GM18858 (cell line): ENCODE results near the gene TPCN2.
"Not testable (repeated sequence)": the region's sequence is repeated elsewhere in the genome, so short reads cannot be mapped to it uniquely, and the experiment has no call there.

Source experiments
- ATAC-seq: cut with Tn5 transposase; IDR thresholded peaks from one replicate; pipeline ENCODE4 v1.9.1; 2021; ENCODE audit not compliant: unreplicated experiment

Gene TPCN2

DNA sequence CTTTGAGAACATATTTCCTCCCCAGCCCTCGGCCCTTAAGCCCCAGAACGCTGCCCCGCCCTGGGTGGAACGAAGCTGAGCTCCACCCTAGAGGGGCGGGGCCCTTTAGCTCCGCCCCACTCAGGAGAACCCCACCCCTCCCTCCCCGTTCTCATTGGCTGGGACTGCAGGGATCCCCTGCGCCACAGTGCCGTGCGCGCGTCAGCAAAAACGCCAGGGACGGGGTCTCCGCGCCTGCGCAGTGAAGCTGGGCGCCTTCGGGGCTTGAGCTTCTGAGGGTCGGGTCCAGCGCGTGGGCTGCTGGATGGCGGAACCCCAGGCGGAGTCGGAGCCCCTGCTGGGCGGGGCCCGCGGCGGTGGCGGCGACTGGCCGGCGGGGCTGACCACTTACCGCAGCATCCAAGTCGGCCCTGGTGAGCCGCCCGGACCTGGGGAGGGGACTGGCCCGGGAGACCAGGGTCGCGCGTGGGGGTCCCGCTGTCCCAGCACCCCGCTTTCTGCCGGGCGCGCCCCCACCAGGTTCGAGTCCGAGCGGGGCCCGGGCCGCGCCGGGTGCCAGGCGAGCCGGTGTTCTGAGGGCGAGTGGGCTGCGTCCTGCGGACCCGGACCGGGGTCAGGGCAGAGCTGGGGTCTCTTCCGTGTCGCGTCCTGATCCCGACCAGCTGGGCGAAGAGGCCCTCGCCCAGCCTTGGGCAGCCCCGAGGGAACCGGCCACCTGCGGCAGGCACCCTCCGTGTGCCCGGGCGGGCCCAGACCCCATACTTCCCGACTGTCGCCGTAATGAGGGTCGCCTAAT is at the start of gene TPCN2:
TSS of gene TPCN2 (plus strand) at position 239 of the 796 bp plus-strand sequence. CDS start at position 305, 66 bp downstream.
- ATAC-seq = peak; percentile 68

DNA sequence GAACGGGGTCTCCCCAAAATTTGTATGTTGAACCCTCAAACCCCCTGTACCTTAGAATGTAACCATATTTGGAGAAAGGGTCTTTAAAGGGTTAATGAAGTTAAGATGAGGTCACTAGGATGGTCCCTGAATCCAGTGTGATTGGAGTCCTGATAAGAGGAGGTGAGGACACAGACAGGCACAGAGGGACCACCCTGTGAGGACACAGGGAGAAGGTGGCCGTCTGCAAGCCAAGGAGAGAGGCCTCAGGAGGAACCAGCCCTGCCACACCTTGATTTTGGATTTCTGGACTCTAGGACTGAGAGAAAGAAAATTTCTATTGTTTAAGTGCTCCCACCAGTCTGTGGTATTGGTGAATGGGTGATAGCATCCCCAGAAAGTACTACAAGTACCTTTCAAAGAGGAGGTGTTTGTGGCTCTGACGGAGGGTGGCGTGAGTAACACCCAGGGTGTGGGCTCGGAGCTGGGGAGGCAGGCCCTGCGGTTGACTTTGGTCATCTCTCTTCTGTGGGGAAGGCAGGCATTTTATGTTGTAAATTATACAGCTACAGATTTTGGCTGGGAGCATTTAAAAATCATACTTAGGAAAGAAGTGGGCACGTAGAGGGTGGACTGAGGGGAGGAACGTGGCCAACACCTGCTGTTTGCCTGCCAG is 49.5 kb upstream of the TPCN2 start:
- ATAC-seq = no peak

DNA sequence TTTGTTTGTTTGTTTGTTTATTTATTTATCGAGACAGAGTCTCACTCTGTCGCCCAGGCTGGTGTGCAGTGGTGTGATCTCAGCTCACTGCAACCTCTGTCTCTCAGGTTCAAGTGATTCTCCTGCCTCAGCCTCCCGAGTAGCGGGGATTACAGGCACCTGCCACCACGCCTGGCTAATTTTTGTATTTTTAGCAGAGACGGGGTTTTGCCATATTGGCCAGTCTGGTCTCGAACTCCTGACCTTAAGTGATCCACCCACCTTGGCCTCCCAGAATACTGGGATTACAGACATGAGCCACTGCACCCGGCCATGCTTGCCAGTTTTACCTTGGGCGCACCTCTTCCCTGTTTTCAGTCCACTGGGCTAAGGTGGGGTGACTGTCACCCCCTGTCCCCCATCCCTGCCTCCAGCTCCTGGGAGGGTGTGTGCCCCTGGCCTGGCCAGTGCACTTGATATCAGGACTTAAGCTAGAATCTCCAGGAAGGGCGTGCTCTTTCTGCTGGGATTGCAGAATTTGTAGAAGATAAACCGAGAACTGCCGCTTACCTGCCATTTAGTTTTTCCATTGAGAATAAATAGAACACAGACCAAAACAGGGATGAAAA is 48.9 kb upstream of the TPCN2 start:
- not testable (repeated sequence) for ATAC-seq

DNA sequence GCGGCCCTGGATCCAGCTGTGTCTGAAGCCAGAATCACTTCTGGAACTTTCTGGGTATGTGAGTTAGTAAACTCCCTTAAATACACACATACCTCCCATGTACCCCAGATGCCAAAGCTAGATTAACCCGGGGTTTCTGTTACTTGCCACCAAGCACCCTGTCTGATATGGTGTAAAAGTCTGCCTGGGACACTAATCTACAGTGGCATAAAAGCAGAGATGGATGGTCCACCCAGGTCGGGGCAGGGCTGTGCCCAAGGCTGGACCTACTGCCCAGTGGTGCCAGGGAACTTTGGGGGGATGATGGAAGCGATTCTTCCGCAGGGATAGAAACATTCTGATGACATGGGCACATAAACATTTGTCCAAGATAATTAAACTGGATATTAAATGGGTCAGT is 48.3 kb upstream of the TPCN2 start:
- ATAC-seq = no peak

DNA sequence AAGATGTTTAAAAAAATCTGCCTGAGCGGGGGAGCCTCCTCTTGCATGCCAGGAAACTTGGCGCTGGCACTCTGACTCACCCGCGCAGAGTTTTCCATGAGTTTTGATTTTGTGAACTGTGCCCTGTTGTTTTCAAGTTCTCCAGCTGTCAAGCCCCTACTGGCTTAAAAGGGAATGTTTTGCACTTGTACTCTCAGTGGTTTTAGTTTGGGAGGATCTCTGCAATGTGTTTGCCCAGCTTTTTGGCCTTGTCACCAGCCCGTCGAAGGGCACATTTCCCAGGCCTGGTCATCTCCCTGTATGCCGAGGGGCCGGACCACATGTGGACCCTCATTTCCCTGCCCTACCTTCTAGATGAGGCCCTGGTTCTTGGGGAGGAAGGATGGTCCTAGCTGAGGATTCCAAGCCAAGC is 47.9 kb upstream of the TPCN2 start:
- no peak for ATAC-seq

DNA sequence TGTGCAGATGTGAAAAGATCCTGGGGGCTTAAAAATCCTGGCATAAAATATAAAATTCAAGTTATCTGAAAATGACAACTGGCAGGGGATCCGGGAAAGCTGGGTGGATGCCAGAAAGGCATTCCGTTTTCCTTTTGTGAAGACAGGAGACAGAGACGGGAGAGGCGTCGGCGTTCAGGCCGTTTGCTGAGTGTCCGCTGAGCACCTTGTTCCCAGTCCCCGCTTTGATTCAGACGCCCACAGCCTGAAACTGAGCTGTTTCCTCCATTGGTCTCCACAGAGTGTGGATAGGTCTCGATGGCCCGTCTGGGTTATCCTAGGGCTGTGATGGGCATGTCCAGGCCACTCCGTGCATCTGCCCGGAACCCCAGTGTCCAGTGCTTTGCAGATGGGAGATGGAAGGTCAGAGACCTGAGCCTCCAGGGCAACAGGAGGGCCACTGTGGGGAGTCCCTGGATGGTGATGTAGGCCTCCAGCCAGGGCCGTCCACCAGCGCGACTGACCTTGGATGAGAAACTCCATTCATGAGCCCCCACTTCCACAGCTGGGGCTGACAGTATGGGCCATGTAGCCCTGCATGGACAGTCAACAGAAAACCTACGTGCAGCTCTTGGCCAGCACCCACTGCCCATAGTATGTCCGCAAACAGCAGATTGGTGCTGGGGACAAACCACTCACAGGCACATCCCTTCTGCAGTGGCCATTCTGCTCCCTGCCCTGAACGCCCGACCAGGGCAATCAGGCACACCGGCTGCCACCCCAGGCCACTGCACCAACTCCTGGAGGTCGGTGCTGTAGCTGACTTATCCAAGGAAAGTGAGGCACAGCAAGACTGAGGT is 47.3 kb upstream of the TPCN2 start:
- no peak for ATAC-seq

DNA sequence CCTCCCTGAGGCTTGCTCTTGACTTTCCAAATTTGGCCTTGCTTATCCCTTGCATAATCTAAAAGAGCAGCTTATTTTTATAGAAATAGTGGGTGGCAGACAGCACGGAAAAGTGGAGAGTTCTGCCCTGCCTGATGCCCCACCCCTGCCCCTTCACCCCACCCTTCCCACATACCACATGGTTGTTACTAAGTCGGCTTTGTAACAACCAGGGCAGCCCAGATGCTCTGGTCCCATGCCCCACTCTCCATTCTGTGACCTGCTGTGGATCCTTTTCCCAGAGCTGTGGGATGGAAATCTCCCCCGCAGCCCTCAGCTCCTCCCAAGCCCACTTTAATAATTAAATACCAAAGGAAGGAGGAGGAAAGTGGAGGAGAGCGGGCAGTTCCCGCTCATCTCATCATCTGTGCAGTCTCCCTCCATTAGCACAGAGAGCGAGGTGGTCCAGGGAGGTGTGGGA is 46.6 kb upstream of the TPCN2 start:
- no peak for ATAC-seq

DNA sequence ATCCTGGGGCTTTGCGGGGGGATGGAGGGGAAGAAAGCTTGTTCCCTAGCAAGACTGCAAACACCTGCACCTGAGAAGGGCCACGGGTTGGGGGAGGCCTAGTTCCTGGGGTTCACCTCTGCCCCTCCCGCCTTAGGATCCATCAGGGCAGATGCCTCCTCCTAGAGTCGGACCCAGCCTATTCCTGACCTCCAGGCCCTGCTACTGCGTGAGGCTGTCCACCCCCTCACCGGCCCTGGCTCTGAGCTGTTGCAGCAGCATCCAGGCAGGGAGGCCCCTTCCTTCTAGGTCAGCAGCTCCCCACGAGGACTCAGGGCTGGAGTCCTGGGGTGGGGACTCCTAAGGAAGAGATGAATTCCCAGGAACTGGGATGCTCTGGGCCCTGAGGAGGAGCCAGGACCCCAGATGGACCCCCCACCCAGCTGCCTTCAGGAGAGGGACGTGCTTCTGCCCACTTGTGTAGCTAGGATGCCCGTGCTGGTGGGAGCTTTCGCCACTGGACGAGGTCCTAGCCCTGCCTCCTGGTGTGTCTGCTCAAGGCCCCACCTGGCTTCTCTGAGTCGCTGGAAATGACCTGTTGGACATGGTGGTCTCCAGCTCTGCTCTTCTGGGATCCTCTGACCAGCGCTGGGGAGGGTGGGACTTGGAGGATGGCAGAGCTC is 46.0 kb upstream of the TPCN2 start:
- no peak for ATAC-seq

DNA sequence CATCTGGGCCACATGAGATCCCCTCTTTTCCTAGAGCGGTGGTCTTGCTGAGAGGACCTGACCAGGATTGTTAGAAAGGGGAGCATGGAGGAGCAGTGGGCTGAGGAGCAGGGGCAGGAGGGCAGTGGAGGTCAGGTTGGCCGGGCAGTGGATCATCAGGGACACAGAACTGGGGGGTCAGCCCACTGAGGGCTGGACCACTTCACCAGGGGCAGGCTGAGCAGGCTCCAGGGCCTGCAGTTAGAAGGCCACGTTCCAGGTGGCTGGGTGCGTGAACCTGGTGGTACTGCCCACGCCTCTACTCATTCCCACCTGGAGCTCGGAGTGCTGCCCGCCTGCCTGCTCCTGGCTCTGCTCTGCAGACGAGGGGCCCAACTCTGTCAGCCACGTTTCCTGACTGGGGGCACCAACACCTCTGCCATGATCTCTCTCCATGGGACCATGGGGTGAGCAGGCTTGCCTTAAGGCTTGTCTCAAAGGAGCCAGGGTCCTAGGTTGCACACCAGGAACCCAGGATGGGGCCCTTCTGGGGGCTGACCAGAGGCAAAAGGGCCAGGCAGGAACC is 45.3 kb upstream of the TPCN2 start:
- no peak for ATAC-seq

DNA sequence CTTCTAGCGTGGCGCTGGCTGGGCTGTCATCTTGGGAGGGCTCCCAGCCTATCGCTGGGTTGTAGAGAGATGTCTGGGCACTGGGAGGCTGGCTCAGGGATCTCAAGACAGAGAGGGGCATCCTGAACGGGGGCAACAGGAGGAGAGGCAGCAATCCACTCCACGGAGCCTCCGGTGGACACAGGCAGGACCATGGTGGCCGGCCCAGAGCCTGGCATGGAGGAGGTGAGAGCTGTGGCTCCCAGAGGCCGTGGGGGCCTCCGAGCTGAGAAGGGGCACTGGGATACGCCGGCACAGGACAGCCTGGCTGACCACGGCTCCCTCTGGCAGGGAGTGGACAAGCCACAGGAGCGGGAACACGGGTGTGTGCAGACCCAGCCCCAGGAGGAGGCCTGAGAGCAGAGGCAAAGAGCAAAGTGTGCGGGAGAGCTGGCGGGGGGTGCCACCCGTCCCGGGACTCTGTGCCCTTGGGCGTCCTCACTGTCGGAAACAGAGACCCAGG is 44.8 kb upstream of the TPCN2 start:
- no peak for ATAC-seq

DNA sequence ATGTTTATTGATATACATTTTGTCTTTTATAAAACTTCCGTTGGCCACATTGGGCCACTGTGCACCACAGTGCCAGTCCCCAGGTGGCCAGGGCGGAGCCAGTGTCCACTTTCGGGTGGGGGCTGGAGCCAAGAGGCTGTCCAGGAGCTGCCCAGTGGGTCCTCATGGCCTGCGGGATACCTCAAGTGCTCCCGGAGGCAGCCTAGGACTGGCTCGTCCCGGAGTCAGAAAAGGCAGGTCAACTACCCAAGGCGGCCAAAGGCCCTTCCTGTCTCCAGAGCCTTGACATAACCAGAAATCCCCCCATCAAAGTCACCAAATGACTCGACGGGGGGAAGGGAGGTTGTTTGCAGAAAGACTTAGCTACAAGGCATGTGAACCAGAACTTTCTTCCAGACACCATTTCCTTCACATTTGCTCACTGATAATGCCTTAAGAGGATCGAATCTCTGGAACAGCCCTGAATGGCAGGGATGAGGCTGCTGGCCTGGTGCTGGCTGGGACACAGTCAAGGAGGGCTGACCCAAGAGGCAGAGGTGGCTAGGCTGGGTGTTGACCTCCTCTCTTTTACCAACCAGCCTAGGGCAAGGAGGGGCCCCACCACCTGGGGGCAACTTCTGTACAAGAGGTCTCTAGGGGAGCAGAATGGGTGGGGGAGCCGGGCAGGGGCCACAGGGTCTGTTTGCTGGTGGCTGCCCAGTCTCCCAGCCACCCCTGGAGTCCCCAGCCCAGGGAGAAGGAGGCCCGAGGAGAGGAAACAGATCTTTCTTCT is 44.1 kb upstream of the TPCN2 start:
- no peak for ATAC-seq

DNA sequence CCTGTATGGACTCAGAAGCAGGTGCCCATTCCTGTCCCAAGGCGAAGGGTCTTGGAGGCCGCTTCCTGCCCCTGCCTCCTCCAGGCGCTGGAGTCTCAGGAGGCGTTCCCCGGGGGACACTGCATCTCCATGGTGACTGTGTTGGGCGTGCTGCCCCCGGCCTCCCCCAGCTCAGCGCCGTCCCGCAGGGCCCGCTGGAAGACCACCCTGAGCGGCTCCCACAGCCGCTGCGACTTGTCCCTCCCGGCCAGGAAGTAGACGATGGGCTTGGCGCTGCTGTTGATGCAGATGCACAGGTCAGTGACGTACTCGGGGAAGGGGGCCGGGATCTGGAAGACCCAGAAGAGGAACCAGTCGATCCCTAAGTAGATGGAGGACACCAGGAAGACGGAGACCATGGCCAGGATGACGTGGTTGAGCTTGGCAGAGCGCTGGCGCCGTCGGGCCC is 43.5 kb upstream of the TPCN2 start:
- ATAC-seq = no peak

DNA sequence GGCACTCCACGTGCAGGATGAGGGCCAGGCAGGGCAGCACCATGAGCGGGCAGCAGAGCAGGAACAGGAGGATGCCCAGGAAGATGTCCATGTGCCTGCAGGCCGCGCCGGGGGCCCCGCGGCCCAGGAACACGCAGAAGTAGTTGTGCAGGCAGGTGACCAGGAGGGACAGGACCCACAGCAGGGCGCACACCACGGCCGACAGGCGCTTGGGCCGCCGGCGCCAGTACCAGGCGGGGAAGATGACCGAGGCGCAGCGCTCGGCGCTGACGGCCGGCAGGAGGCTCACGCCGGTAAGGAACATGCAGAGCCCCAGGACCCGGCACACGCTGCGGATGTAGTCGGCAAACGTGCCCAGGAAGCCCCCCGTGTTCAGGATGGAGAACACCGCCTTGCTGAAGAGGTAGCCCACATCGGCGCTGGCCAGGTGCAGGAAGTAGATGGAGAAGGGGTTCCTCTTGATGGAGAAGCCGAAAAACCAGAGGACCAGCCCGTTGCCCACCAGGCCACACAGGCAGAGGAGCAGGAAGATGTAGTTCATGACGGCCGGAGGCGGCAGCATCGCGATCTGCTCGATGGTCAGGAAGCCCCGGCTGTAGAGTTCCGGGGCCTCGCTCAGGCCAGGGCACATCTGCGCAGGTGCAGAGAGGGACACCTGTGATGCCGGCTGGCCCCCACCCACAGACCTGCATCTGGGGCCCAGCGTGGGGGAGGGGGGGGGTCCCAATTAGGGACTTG is 42.9 kb upstream of the TPCN2 start:
- ATAC-seq = no peak

DNA sequence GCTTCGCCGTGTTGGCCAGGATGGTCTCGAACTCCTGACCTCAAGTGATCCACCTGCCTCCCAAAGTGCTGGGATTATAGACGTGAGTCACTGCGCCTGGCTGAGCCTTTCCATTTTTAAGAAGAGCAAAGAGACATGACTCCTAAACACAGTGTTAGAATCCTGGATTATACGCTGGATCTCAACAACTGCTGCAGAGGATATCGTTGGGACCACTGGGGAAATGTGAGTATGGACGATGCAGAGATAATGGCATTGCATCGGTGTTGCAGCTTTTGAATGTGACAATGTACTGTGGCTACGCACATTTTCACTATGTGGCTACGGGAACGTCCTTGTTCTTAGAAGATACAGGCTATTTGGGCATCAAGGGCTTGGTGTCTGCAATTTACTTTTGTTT is 41.9 kb upstream of the TPCN2 start:
- no peak for ATAC-seq

DNA sequence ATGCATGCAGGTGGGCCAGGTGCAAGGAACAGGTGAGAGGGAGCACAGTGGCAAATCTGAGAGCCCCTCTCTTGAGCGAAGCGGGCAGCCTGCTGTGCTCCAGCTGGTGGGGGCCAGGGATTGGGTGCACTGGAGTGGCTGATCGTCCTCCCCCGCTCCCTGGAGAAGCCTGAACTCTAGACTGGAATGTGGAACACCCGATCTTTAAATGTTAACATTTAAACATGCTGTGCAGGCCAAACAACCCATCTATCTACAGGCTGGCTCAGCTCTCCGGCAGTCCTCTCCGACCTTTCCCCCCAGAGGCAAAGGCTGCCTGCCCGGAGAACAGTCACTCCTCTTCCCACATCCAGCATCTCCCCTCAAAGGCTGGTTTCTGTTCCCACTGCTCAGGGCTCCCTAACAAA is 40.8 kb upstream of the TPCN2 start:
- ATAC-seq = no peak

DNA sequence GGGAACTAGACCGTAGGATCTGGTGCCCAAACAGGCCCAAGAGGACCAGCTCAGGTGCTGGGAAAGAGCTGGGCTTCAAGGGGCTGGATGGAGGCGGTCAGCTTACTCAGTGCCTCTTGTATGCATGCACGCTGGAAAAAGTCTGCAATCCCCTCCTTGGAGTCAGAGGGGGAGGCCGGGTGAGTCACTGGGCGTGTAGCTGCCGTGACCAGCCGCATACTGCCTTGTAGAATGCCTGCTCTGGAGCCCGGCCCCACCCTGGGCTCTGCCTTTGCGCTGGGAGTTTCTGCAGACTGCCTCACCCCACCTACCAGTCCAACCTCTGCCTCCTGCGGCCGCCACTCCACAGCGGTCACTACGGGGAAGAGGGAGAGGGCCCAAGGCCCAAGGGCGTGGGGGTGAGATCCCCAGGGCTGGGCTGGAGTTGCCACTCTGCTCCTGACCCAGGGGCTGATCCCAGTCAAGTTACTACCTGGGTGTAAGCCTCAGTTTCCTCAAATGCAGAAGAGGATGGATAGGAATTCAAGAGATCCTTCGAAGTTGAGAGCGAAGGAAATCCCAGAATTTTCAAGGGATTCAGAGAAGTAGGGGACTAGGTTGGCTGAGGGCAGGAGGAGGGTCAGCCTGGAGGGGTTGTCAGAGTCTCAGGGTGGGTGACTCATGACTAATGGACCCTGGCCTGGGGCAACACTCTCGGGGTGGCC is 39.8 kb upstream of the TPCN2 start:
- ATAC-seq = no peak

DNA sequence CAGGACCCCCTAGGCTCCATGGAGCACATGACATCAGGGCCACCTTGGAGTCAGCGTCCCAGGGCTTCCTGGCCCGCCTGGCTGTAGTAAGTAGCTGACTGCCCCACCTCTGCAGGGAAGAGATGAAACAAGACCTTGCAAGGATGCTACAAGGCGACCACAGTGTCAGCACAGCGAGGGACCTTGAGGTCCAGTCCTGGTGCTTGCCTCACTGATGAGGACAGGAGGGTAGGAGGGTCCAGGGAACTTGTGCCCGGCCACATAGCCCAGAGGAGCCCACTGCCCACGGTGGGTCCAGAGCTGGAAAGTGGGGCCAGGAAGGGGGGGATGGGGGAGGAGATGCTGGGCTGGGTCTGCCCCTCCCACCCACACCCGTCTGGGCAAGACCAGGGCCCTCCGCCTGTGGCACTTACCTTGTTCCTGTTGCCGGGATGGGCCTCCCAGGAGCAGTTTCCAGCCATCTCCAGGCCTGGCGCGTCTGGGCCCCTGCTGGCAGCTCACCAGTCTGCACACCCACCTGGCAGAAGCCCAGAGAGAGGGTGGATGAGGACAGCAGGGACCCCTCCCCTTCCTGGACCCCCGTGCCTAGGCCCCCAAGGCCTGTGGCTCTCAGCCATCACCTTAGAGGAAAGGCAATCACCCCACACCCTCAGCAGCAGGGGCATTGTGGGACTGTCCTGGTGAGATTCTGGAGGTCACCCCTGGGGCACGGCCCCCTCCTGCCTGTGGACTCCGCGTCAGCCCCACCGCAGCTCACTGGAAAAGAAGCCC is 39.1 kb upstream of the TPCN2 start:
- ATAC-seq = no peak
